ENCODE results near the gene GPR171. TPM values are rescaled to one million over a fixed set of nuclear protein-coding genes. Genes with fewer than 3 reads are reported as not detected.

Gene GPR171
- total RNA-seq, 4 donors from 2014 or later: 4.9 to 11.0 (median 7.3) TPM

DNA sequence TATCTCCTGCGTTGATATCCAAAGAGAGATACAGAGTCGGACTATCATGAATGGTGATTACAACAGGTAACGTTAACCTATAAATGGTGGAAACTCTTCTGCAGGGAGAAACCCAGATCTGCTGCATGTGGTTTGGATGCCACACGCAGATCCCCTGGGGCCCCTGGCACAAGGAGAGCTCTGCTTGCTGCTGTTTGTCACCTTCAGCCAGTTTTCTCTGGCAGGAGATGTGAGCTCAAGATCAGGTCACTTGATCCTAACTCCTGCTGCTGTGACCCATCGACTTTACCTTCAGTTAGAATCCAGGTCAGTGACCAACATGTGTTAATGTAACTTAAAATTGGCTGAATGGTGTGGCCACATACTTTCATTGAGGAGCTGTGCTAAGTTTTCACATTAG lies 23.8 kb upstream of the GPR171 start:
- Histone ChIP-seq H3K4me3 (no peak overlapping the region), H3K27ac (no peak overlapping the region)

DNA sequence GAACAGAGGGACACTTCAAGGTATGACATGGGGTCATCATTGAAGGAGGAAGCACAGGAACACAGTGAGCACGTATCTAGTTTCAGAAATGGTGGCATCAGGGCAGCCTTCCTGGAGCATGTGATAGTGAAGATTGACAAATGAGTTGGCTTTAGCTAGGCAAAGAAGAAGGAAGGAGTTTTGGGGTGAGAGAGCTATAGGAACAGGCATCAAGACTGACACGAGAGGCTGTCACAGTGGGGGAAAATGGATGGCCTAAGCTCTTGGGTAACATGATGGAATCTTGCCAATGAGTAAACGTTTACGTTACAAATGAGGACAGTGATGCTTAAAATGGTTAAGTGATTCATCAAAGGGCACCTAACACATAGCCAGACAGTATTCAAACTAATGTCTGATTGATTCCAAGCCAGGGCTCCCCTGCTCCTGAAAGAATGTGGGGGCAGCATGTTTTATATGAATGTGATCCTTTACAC lies 23.1 kb upstream of the GPR171 start:
- Histone ChIP-seq H3K4me3 (no peak overlapping the region), H3K27ac (peak overlapping the region in 2 of 4 donors; percentile 5 to 11), H3K9me3 (no peaks in the 10 kb centered on the region), H3K4me1 (peaks cover 0 to 13% (median 4%) of the 10 kb centered on the region in 4 donors), H3K36me3 (no peaks in the 10 kb centered on the region), H3K27me3 (no peaks in the 10 kb centered on the region)
- TF ChIP-seq POLR2A (IDR thresholded peaks at IDR 0.05): no peak
- TF ChIP-seq, protein P1, sequence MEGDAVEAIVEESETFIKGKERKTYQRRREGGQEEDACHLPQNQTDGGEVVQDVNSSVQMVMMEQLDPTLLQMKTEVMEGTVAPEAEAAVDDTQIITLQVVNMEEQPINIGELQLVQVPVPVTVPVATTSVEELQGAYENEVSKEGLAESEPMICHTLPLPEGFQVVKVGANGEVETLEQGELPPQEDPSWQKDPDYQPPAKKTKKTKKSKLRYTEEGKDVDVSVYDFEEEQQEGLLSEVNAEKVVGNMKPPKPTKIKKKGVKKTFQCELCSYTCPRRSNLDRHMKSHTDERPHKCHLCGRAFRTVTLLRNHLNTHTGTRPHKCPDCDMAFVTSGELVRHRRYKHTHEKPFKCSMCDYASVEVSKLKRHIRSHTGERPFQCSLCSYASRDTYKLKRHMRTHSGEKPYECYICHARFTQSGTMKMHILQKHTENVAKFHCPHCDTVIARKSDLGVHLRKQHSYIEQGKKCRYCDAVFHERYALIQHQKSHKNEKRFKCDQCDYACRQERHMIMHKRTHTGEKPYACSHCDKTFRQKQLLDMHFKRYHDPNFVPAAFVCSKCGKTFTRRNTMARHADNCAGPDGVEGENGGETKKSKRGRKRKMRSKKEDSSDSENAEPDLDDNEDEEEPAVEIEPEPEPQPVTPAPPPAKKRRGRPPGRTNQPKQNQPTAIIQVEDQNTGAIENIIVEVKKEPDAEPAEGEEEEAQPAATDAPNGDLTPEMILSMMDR (IDR thresholded peaks at IDR 0.05): no peak
- no peak for DNase-seq

More for the DNA sequence above, 23.8 kb upstream of the GPR171 start:
- no peak for DNase-seq
- peaks cover 0 to 13% (median 4%) of the 10 kb centered on the region in 4 donors for H3K4me1 ChIP-seq
- no peaks in the 10 kb centered on the region for H3K36me3 ChIP-seq
- no peaks in the 10 kb centered on the region for H3K27me3 ChIP-seq
- TF ChIP-seq POLR2A (IDR thresholded peaks at IDR 0.05): no peak
- TF ChIP-seq, protein P1 (IDR thresholded peaks at IDR 0.05): no peak
- H3K9me3 ChIP-seq: no peaks in the 10 kb centered on the region

DNA sequence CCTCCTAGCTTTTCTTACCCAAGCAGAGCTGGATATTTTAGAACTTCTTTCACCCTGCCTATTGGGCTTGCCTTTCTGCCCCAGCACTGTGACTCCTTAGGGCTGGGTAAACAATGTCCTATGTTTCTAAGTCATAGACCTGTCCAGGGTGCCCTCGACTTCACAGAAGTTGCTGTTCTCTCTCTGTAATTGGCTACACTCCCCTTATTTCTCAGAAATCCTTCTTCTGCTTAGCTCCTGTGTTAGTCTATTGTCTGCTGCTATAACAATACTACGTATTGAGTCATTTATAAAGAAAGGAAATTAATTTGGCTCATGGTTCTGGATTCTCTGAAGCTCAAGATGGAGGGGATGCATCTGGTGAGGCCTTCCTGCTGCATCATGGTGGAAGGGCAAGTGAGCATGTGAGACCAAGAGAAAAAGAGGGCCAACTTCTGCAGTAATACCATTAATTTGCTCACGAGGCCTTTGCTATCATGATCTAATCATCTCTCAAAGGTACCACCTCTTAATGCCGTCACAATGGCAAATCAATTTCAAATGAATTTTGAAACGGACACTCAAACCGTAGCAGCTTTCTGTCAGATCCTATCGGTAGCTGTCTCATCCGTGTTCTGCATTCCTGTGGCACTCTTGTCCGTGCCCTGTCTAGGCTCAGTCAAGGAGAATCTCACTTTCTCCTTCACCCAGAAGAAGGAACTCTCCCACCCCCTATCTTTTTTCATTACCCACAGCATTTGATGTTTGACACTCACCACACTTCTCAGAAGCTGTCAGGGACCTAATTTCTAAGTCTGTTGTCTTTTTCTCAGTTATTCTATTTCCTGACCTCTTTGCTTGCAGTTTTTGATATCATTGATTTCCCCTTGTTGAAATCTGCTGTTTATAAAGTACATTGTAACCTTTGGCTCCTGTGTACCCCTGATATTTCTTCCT lies 22.3 kb upstream of the GPR171 start:
- Histone ChIP-seq H3K27ac (peak overlapping the region in 2 of 4 donors; percentile 5 to 11), H3K27me3 (no peaks in the 10 kb centered on the region)

DNA sequence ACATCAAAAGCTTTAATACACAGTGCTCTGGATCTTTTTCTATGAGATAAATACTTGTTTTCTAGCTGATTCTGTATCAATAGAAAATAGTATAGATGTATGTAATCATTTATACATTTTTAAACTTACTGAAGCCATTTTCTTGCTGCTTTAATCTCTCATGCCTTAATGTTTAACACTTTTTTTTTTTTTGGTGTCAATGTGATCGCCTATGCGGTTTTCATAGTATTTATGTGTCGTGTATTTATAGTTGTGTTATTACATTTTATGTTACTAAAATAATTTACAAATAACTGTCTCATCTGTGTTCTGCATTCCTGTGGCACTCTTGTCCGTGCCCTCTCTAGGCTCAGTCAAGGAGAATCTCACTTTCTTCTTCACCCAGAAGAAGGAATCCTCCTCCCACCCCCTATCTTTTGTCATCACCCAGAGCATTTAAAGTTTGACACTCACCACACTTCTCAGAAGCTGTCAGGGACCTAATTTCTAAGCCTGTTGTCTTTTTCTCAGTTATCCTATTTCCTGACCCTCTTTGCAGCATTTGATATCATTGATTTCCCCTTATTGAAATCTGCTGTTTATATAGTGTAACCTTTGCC lies 21.4 kb upstream of the GPR171 start:
- Histone ChIP-seq H3K36me3 (no peaks in the 10 kb centered on the region), H3K4me3 (no peak overlapping the region), H3K9me3 (no peaks in the 10 kb centered on the region), H3K4me1 (peaks cover 0 to 8% (median 3%) of the 10 kb centered on the region in 4 donors), H3K27me3 (no peaks in the 10 kb centered on the region), H3K27ac (no peak overlapping the region)
- TF ChIP-seq POLR2A (IDR thresholded peaks at IDR 0.05): no peak
- TF ChIP-seq, protein P1 (IDR thresholded peaks at IDR 0.05): no peak
- DNase-seq: no peak

More for the DNA sequence above, 22.3 kb upstream of the GPR171 start:
- no peaks in the 10 kb centered on the region for H3K9me3 ChIP-seq
- H3K36me3 ChIP-seq: no peaks in the 10 kb centered on the region
- TF ChIP-seq POLR2A (IDR thresholded peaks at IDR 0.05): no peak
- TF ChIP-seq, protein P1 (IDR thresholded peaks at IDR 0.05): no peak
- H3K4me1 ChIP-seq: peaks cover 0 to 13% (median 3%) of the 10 kb centered on the region in 4 donors
- no peak for DNase-seq
- no peak overlapping the region for H3K4me3 ChIP-seq

DNA sequence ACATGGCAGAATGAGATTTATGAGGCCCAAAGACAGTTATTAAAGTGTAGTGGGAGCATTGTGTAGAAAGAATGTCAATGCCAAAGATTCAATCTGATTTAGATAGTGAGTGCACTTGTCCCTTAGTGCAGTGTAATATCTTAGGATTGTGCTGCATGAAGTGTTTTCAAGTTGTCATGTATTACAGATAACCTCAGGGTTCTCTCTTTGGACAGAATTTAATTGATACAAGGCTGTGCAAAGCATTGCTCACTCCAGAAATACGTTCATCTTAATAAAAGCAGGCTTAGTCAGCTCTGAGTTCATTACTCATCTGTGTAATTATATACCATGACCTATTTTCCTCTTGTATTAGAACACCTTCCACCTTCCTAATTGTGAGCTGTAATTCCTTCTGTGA lies 16.0 kb upstream of the GPR171 start:
- Histone ChIP-seq H3K27me3 (no peaks in the 10 kb centered on the region), H3K36me3 (no peaks in the 10 kb centered on the region), H3K27ac (no peak overlapping the region), H3K9me3 (no peaks in the 10 kb centered on the region), H3K4me1 (no peaks in the 10 kb centered on the region), H3K4me3 (no peak overlapping the region)
- TF ChIP-seq POLR2A (IDR thresholded peaks at IDR 0.05): no peak
- TF ChIP-seq, protein P1 (IDR thresholded peaks at IDR 0.05): no peak
- DNase-seq: no peak

All from Peyer's patch (tissue), 4 donors.